ENCODE data around the gene FCHSD2.
"Not testable (repeated sequence)": the region's sequence is repeated elsewhere in the genome, so short reads cannot be mapped to it uniquely, and the experiment has no call there.

Gene FCHSD2

DNA sequence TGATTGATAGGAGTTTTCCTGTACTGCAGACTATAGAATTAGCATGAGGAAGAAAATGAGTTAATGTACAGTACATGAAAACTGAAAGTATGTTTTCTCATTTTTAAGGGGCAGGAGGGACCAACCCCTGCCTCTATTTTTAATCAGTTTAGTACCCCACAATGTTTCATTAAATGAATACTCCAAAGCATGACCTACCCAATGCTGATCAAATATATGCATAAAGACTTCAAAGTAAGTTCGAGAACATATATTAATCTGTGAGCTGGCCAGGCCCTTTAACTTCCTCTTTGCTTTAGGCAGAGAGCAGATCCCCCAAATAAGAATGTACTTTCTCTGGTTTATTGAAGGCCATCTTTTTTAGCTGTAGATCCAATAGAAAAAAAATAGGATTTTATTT lies 161.0 kb downstream of the FCHSD2 start:
- Histone ChIP-seq H3K9me3 (ENCODE audit: control insufficient read depth, insufficient read depth, low read depth, low read length) (no peaks in the 10 kb centered on the region), H3K27ac (ENCODE audit: extremely low read depth, low read depth, low read length) (no peak overlapping the region), H3K4me3 (ENCODE audit: low read depth, low read length) (no peak overlapping the region), H3K4me1 (ENCODE audit: control insufficient read depth, insufficient read depth, low read length) (no peaks in the 10 kb centered on the region), H3K36me3 (ENCODE audit: control insufficient read depth in 2 of 2, insufficient read depth in 1 of 2, low read length in 2 of 2) (no peaks in the 10 kb centered on the region)
- CTCF ChIA-PET = no interaction called here
- POLR2A ChIA-PET = no interaction called here
- TF ChIP-seq ZNF560 (tag by site-specific recombination; IDR thresholded peaks at IDR 0.05; ENCODE audit: borderline replicate concordance) (no peak), ZNF24 (tag by site-specific recombination; IDR thresholded peaks at IDR 0.05) (no peak), ZXDB (tag by site-specific recombination; IDR thresholded peaks at IDR 0.05) (no peak), ZBTB8A (tag by site-specific recombination; IDR thresholded peaks at IDR 0.05) (no peak)

DNA sequence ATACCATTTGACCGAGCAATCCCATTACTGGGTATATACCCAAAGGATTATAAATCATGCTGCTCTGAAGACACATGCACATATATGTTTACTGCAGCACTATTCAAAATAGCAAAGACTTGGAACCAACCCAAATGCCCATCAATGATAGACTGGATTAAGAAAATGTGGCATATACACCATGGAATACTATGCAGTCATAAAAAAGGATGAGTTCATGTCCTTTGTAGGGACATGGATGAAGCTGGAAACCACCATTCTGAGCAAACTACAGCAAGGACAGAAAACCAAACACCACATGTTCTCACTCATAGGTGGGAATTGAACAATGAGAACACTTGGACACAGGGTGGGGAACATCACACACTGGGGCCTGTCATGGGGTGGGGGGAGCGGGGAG lies 164.3 kb downstream of the FCHSD2 start:
- POLR2A ChIA-PET; H3K4me3 ChIP-seq (ENCODE audit: low read depth, low read length); CTCF ChIA-PET; H3K4me1 ChIP-seq (ENCODE audit: control insufficient read depth, insufficient read depth, low read length); H3K27ac ChIP-seq (ENCODE audit: extremely low read depth, low read depth, low read length); H3K36me3 ChIP-seq (ENCODE audit: control insufficient read depth in 2 of 2, insufficient read depth in 1 of 2, low read length in 2 of 2); H3K9me3 ChIP-seq (ENCODE audit: control insufficient read depth, insufficient read depth, low read depth, low read length): not testable (repeated sequence)
- peak; percentile 82 for TF ChIP-seq ZNF146 (tag by site-specific recombination; IDR thresholded peaks at IDR 0.05)

DNA sequence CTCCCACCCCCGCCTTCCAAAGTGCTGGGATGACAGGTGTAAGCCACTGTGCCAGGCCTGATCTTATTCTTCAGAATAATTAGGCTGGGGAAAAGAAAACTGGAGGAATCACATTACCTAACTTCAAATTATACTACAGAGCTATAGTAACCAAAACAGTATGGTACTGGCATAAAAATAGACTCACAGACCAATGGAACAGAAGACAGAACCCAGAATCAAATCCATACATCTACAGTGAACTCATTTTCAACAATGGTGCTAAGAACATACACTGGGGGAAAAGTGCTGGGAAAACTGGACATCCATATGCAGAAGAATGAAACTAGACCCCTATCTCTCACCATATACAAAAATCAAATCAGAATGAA lies 165.6 kb downstream of the FCHSD2 start:
- not testable (repeated sequence) for H3K36me3 ChIP-seq (ENCODE audit: control insufficient read depth in 2 of 2, insufficient read depth in 1 of 2, low read length in 2 of 2); H3K9me3 ChIP-seq (ENCODE audit: control insufficient read depth, insufficient read depth, low read depth, low read length)

DNA sequence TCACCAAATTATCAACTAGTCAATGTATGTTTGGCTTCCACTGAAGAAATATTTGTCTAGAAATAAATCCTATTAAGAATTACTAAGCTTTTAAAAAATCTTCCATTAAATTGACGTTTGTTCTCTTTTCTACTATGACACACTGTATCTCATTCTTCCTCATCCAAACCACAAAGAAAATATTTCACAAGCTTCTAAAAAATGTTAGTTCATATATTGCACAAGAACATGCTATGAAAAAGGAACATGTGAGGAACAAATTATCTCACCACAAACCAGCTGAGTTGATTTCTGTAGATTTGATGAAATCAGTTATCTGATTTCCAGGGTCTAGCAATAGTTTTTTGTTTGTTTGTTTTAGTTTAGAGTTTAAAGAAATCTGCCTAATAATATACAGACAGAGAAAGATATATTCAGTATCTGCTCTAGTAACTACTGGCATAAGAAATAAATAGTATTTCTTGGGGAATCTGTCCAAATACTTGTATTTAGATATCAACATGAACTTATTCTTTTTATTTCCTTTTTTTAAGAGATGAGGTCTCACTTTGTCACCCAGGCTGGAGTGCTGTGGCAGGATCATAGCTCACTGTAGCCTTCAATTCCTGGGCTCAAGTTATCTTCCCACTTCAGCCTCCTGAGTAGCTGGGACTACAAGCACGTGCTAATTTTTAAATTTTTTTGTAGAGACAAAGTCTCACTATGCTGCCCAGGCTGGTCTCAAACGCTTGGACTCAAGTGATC lies 166.2 kb downstream of the FCHSD2 start:
- POLR2A ChIA-PET = no interaction called here
- H3K27ac ChIP-seq (ENCODE audit: extremely low read depth, low read depth, low read length) = no peak overlapping the region
- no peaks in the 10 kb centered on the region for H3K36me3 ChIP-seq (ENCODE audit: control insufficient read depth in 2 of 2, insufficient read depth in 1 of 2, low read length in 2 of 2)
- no peak overlapping the region for H3K4me3 ChIP-seq (ENCODE audit: low read depth, low read length)
- no peaks in the 10 kb centered on the region for H3K4me1 ChIP-seq (ENCODE audit: control insufficient read depth, insufficient read depth, low read length)
- CTCF ChIA-PET = interaction anchor here (0.9 kb wide), 1 partner anchor 375 kb away, joined by 3 read pairs; no protein-coding TSS in a partner anchor
- TF ChIP-seq HOXA7 (CRISPR knock-in tag; IDR thresholded peaks at IDR 0.05; ENCODE audit: borderline replicate concordance) = no peak
- TF ChIP-seq FEZF1 (tag by site-specific recombination; IDR thresholded peaks at IDR 0.05) = no peak
- TF ChIP-seq ZNF664 (tag by site-specific recombination; IDR thresholded peaks at IDR 0.05) = no peak
- no peak for TF ChIP-seq YY1 (tag by site-specific recombination; IDR thresholded peaks at IDR 0.05)
- TF ChIP-seq, protein P1, sequence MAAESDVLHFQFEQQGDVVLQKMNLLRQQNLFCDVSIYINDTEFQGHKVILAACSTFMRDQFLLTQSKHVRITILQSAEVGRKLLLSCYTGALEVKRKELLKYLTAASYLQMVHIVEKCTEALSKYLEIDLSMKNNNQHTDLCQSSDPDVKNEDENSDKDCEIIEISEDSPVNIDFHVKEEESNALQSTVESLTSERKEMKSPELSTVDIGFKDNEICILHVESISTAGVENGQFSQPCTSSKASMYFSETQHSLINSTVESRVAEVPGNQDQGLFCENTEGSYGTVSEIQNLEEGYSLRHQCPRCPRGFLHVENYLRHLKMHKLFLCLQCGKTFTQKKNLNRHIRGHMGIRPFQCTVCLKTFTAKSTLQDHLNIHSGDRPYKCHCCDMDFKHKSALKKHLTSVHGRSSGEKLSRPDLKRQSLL (tag by site-specific recombination; IDR thresholded peaks at IDR 0.05) = no peak
- TF ChIP-seq ZNF292 (tag by site-specific recombination; IDR thresholded peaks at IDR 0.05; ENCODE audit: borderline replicate concordance, low read depth) = no peak
- TF ChIP-seq SCRT2 (tag by site-specific recombination; IDR thresholded peaks at IDR 0.05) = no peak
- no peak for TF ChIP-seq ZFHX2 (tag by site-specific recombination; conservative IDR thresholded peaks at IDR 0.05)
- TF ChIP-seq, protein P2, sequence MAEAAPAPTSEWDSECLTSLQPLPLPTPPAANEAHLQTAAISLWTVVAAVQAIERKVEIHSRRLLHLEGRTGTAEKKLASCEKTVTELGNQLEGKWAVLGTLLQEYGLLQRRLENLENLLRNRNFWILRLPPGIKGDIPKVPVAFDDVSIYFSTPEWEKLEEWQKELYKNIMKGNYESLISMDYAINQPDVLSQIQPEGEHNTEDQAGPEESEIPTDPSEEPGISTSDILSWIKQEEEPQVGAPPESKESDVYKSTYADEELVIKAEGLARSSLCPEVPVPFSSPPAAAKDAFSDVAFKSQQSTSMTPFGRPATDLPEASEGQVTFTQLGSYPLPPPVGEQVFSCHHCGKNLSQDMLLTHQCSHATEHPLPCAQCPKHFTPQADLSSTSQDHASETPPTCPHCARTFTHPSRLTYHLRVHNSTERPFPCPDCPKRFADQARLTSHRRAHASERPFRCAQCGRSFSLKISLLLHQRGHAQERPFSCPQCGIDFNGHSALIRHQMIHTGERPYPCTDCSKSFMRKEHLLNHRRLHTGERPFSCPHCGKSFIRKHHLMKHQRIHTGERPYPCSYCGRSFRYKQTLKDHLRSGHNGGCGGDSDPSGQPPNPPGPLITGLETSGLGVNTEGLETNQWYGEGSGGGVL (tag by site-specific recombination; IDR thresholded peaks at IDR 0.05) = no peak
- no peak for TF ChIP-seq ZBTB21 (tag by site-specific recombination; IDR thresholded peaks at IDR 0.05)
- H3K9me3 ChIP-seq (ENCODE audit: control insufficient read depth, insufficient read depth, low read depth, low read length) = no peaks in the 10 kb centered on the region

More for the DNA sequence above, 165.6 kb downstream of the FCHSD2 start:
- POLR2A ChIA-PET; H3K4me3 ChIP-seq (ENCODE audit: low read depth, low read length); H3K27ac ChIP-seq (ENCODE audit: extremely low read depth, low read depth, low read length); H3K4me1 ChIP-seq (ENCODE audit: control insufficient read depth, insufficient read depth, low read length): not testable (repeated sequence)
- CTCF ChIA-PET = interaction anchor here (0.9 kb wide), 1 partner anchor 374 kb away, joined by 3 read pairs; no protein-coding TSS in a partner anchor

All from HEK293 (cell line).